ENCODE data around the gene MPPED1.

Gene MPPED1

DNA sequence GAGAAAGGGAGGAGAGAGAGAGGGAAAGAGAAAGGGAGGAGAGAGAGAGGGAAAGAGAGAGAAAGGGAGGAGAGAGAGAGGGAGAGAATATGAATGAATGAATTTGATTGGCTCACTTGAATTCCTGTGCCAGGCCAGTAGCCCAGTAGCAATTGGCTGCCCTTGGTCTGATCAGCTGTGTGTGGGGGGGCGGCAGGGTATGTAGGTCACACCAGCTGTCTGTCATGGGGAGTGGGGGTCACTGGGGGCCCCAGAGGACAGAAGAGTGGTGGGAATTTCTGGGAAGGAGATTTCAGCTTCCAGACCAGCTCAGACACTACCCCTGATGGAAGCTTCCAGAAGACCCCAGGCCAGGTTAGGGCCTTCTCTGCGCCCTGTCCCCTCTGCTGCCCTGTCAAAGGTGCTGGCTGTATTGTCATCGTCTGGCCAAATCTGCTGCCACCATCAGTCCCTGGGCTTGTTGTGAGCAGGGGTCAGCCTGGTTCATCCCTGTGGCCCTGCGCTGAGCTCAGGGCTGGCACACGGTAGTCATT lies 21.1 kb downstream of the MPPED1 start:
- no peak for DNase-seq

GRCh38 chr22:43433451-43434274 lies 21.8 kb downstream of the MPPED1 start:
- no peak for DNase-seq

DNA sequence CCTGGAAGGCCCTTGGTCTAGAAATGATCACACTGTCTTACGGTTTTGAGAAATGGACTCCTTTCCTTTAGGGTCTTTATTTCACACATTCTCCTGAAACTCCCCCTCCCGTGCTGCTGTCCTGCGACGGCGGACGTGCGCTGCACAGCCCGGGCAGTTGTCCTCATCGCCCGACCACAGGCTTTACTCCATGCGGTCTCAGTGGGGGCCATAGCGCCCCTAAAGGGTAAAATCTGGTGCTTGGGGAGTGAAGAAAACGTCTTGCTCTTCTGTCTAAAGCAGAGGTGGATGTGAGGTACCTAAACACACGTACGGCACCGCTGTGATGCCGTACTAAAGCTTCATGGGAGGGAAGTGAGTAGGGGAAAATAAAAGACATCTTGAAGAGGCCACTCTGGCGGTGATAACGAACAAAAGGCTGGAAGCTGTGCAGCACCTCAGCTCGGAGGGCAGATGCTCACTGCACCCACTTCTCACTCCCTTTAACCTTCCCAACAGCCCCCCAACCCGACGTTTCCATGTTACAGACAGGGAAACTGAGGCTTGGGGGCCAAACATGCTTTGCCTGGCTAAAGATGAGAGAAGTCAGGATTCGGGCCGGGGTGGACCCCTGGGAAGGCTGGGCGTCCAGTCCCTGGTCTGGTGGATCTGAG lies 22.6 kb downstream of the MPPED1 start:
- no peak for DNase-seq

GRCh38 chr22:43434928-43435311 lies 23.1 kb downstream of the MPPED1 start:
- no peak for DNase-seq

GRCh38 chr22:43435851-43436811 lies 24.3 kb downstream of the MPPED1 start:
- no peak for DNase-seq

GRCh38 chr22:43436868-43437267 lies 25.1 kb downstream of the MPPED1 start:
- DNase-seq, result no peak

DNA sequence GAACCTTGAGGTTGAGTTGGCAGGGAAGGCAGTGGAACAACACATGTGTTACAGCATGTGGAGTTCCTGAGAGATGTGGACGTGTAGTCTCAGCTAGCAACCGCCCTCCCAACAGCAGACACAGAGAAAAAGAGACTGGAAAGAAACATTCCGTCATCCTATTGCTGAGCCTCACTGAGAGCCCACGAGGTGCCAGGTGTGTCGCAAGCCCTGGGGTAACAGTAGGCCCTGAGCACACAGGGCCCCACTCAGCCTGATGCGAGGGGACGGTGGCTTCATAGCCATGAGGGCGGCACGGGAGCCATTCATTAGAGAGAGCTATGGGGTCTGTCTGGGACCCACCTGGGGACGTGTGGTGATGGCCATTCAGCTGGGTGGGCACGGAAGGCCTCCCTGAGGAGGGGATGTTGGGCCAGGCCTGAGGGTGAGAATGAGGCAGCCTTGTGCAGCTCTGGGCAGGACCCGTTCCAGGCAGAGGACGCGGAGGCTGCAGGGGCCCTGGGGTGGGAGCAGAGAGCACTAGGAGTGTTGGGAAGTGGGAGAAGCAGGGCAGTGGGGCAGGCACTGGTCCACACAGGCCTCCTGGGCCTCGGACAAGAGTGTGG lies 26.2 kb downstream of the MPPED1 start:
- DNase-seq, result no peak

GRCh38 chr22:43438666-43439347 lies 27.0 kb downstream of the MPPED1 start:
- DNase-seq, result no peak

DNA sequence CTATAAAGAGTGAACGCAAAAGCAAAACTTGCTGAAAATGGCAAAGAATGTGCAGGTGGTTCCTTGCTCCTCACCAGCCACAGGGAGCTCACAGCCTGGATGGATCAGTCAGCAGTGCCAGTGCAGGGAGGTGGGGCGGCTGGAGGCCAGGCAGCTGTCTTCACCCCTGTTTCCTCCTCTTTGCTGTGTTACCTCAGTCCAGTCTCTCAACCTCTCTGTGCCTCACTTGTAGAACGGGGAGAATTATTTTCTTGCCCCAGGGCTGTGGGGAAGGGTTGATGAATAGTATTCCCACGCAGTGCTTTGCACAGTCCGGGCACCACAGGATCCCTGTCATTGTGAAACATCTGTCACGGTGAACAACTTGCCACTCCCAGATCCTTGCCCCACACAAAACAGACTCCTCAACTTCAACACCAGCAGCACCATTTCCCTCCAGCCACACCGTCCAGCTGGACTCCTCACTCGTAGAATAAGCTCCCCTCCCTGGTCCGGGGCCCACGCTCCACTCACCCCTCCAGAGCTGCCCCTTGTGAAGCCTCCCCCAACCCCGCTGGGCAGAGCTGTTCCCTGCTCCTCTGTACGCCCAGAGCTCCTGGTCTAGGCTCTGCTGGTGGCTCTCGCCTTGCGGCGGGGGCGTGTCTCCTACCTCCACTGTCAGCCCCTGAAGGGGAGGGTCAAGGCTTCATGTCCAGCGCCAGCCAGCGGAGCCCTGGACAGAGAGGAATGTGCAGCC lies 27.7 kb downstream of the MPPED1 start:
- no peak for DNase-seq

DNA sequence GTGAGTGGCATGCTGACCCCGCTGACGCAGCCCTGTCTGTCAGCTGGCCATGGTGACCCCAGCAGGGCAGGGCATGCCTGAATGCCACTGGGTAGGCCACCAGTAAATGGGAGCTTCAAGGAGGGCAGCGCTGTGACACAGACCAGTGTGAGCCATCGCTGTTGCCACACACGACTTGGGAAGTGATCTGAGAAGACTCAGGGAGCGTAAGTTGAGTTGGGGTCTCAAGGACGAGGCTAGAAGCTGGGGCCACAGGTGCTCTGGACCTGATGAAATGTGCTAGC lies 28.2 kb downstream of the MPPED1 start:
- no peak for DNase-seq

DNA sequence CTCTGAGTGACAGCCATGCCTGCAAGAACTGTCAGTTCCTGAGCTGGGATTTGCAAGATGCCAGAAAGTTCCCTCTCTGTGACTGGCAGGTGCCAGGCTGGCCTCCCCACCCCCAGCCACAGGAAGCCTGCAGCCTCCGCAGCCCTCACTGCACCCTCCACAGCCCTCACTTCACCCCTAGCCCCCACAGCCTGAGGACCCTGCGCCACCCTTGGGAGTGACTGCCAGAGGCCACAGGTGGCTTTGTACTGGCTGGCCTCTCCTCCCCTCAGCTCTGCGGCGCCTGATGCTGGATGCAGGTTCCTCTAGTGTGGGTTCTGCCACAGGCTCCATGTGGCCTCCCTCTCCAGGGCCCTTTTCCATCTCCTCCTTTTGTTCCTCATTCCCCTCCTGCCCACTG lies 28.7 kb downstream of the MPPED1 start:
- DNase-seq, result peak; percentile 7

GRCh38 chr22:43441216-43441615 lies 29.4 kb downstream of the MPPED1 start:
- DNase-seq, result no peak

- no peak for DNase-seq
These were observed 29.9 kb downstream of the MPPED1 start for GRCh38 chr22:43441751-43442150.

DNA sequence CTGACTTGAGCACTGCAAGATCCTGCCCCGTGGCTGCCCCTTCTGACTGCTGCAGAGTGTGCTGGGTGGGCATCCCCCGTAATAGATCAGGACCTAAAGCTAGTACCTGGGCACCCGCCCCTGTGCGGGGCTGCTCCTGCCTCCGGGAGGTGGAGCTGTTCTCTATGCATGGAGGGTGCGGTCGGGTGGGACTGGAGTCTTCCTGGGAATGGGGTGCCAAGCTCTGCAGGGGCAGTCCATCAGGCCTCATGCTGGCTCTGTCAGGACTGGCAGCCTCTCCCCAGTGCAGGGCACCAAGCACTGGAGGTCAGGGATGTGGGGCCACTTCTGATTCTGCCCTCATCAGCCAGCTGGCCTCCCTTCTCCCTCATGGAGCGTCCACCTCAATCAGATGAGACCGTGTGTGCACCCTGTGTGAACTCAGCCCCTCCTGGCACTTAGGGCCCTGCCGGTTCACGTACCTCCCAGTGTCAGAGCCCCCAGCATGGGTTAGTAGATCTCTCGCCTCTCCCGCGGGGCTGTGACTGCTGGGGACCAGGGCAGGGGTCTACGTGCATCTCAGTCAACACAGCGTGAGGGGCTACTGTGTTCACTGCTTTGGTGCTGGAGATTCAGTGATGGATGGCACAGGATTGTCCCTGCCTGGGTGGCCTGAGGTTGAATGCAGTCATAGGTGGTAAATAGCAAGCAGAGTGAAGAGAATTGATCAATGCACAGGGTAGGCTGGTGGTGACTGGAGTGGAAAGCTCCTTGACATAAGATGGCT lies 30.8 kb downstream of the MPPED1 start:
- DNase-seq, result no peak

GRCh38 chr22:43443152-43443471 lies 31.3 kb downstream of the MPPED1 start:
- no peak for DNase-seq

DNA sequence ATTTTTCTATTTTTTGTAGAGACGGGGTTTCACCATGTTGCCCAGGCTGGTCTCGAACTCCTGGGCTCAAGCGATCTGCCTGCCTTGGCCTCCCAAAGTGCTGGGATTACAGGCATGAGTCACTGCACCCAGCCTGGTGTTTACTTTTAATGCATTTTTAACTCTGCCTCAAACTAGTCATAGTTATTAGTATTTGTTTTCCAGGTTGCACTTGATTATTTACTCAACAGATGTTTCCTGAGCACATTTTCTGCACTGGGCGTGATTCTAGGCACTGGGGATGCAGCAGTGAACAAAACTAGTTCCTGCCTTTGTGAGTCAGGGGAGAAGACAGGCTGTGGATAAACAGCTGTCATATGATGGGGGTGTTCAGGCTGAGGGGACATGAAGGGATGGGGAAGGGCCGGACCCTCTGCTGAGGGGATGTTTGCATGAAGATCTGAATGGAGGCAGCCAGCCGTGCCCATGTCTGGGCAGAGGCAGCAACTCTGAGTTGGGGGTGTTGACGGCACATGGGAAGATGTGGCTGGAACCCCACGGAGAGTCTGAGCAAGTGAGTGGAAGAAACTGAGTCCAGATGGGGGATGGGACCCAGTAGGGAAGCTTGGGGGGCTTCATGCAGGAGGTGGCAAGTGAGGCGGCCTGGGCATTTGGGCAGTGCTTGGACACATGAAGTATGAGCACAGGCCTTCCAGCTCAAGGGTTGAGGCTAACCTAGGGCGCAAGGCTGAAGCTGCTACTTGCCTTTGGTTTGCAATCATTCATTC lies 34.4 kb downstream of the MPPED1 start:
- DNase-seq, result no peak

DNA sequence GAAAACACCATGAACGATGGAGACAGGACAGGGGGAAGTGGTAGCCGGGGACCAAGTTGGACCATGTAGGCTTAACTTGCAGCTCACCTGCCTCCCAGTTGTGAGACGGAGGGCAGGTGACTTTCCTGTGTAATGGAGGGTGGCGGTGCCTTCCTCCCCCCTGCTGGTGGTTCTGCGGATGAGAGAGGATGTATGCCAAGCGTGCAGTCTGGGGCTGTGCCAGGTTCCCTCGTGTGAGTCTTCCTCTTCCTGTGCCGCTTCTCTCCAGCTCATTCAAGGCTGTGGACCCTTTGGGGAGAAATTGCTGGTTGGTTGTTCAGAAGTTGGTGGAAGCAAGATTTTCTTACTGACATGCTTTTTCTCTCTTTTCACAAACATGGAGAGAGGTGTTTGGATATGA lies 35.1 kb downstream of the MPPED1 start:
- peak; percentile 55 for DNase-seq

GRCh38 chr22:43447380-43447779 lies 35.6 kb downstream of the MPPED1 start:
- no peak for DNase-seq

- DNase-seq, result peak; percentile 53
These were observed 36.2 kb downstream of the MPPED1 start for GRCh38 chr22:43448048-43448447.

DNA sequence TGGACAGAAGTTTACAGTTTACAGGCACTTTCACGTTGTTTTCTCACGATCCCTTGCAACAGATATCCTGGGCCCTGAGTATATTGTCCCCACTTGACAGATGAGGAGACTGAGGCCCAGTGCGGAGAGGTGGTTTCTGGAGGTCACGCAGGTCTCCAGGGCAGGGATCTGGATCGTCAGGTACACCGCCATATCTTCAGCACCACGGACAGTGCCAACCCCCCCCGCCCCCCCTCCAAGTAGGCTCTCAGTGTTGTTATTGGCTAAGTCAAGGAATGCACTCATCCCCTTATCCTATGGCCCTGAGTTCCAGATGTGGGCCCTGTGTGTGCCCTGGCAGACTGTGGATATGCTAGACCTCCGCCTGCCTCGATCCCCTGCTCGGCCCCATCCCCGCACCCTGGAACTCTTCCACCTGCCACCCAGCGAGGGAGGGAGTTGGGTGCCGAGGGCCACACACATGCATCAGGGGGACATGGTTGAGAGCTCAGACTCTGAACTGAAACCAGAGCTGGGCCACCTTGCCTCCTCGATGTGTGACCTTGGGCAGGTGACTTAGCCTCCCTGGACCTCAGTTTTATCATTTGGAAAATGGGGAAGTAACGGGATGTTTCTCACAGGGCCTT lies 37.5 kb downstream of the MPPED1 start:
- peak; percentile 50 for DNase-seq

Data from hematopoietic multipotent progenitor cell treated with erythropoietin and hydrocortisone succinate and interleukin-3 and kit ligand, for 4 days (in vitro differentiated cells).